CD14-positive monocyte (primary cell): ENCODE results near the gene INTS3. TPM values are rescaled to one million over a fixed set of nuclear protein-coding genes. Genes with fewer than 3 reads are reported as not detected.

Source experiments
- DNase-seq, 3 donors: peaks; one replicate each; pipeline ENCODE4 v3.0.0-alpha.2; 2011 to 2022
- H2AFZ ChIP-seq: 2 replicates; pipeline ENCODE4 v1.6.0; 2012; ENCODE audit warnings: mild to moderate bottlenecking, low read depth, low read length, inconsistent platforms; ENCODE audit not compliant: insufficient read depth, poor library complexity, severe bottlenecking
- H3K27ac ChIP-seq, 2 donors: 1 replicate in 1 of 2; 2 replicates in 1 of 2; pipeline ENCODE4 v1.5.1; 2012 to 2013; ENCODE audit warnings: low read length in 2 of 2, control low read depth in 1 of 2, inconsistent platforms in 1 of 2, low read depth in 1 of 2, mild to moderate bottlenecking in 1 of 2
- H3K27me3 ChIP-seq, 2 donors: one replicate each; pipeline versions ENCODE4 v1.6.0 to v1.6.1; 2011 to 2013; ENCODE audit warnings: low read length in 2 of 2; ENCODE audit not compliant: control insufficient read depth in 2 of 2, insufficient read depth in 2 of 2
- H3K36me3 ChIP-seq, 2 donors: replicated peaks in 1 of 2; 1 replicate in 1 of 2; 2 replicates in 1 of 2; pipeline versions ENCODE4 v1.5.1 to v1.6.1; 2012 to 2013; ENCODE audit warnings: low read length in 2 of 2, control low read depth in 1 of 2, inconsistent platforms in 1 of 2, mild to moderate bottlenecking in 1 of 2; ENCODE audit not compliant: insufficient read depth in 2 of 2, control insufficient read depth in 1 of 2
- H3K4me1 ChIP-seq, 2 donors: 1 replicate in 1 of 2; 2 replicates in 1 of 2; pipeline versions ENCODE4 v1.5.1 to v1.6.1; 2012 to 2013; ENCODE audit warnings: low read length in 2 of 2, control low read depth in 1 of 2, inconsistent platforms in 1 of 2, mild to moderate bottlenecking in 1 of 2, moderate library complexity in 1 of 2; ENCODE audit not compliant: insufficient read depth in 2 of 2, control insufficient read depth in 1 of 2
- H3K4me2 ChIP-seq: replicated peaks from 2 replicates; pipeline ENCODE3; 2012; ENCODE audit warnings: low read length, moderate library complexity, mild to moderate bottlenecking; ENCODE audit not compliant: poor library complexity, severe bottlenecking; ENCODE audit errors: extremely low read depth
- H3K4me3 ChIP-seq, 3 experiments: fragments of 200-600 bp in 1 of 3; sonication (generic) in 1 of 3; replicated peaks in 1 of 3; 1 replicate in 2 of 3; 2 replicates in 1 of 3; pipeline ENCODE4 v1.5.1; 2011 to 2013; ENCODE audit warnings: low read length in 3 of 3, mild to moderate bottlenecking in 3 of 3, control low read depth in 2 of 3, low read depth in 2 of 3, inconsistent platforms in 1 of 3, moderate library complexity in 1 of 3
- H3K79me2 ChIP-seq: 2 replicates; pipeline ENCODE4 v1.6.0; 2012; ENCODE audit warnings: mild to moderate bottlenecking, control low read depth, inconsistent platforms, low read length, moderate library complexity; ENCODE audit not compliant: insufficient read depth
- H3K9ac ChIP-seq: 2 replicates; pipeline ENCODE4 v1.6.0; 2017; ENCODE audit warnings: low read length, mild to moderate bottlenecking; ENCODE audit not compliant: insufficient read depth, poor library complexity, severe bottlenecking
- H3K9me3 ChIP-seq, 2 donors: replicated peaks in 1 of 2; 1 replicate in 1 of 2; 2 replicates in 1 of 2; pipeline versions ENCODE4 v1.5.1 to v1.6.1; 2012 to 2013; ENCODE audit warnings: low read length in 2 of 2, control low read depth in 1 of 2; ENCODE audit not compliant: control insufficient read depth in 1 of 2, insufficient read depth in 1 of 2
- H4K20me1 ChIP-seq: 2 replicates; pipeline ENCODE4 v1.6.0; 2012; ENCODE audit warnings: mild to moderate bottlenecking, low read length, control low read depth, moderate library complexity; ENCODE audit not compliant: insufficient read depth
- H3K27ac Mint-ChIP-seq, 7 donors: one replicate each; pipeline ENCODE4 v1.8.0; 2020; ENCODE audit warnings: mild to moderate bottlenecking in 7 of 7, mixed read lengths in 7 of 7, moderate library complexity in 6 of 7, inconsistent platforms in 2 of 7
- H3K27me3 Mint-ChIP-seq, 3 donors: one replicate each; pipeline ENCODE4 v1.8.0; 2021 to 2022; ENCODE audit warnings: low read depth in 3 of 3, mild to moderate bottlenecking in 3 of 3, mixed read lengths in 3 of 3, moderate library complexity in 3 of 3, inconsistent platforms in 1 of 3
- H3K36me3 Mint-ChIP-seq, 2 donors: one replicate each; pipeline ENCODE4 v1.8.0; 2020; ENCODE audit warnings: mixed read lengths in 2 of 2, inconsistent platforms in 1 of 2, mild to moderate bottlenecking in 1 of 2
- H3K4me1 Mint-ChIP-seq: one replicate; pipeline ENCODE4 v1.8.0; 2020; ENCODE audit warnings: mild to moderate bottlenecking, mixed read lengths
- H3K4me3 Mint-ChIP-seq, 2 donors: one replicate each; pipeline ENCODE4 v1.8.0; 2020; ENCODE audit warnings: mild to moderate bottlenecking in 2 of 2, mixed read lengths in 2 of 2, moderate library complexity in 1 of 2
- H3K9me3 Mint-ChIP-seq, 7 donors: one replicate each; pipeline ENCODE4 v1.8.0; 2020 to 2022; ENCODE audit warnings: mixed read lengths in 7 of 7, mild to moderate bottlenecking in 6 of 7, moderate library complexity in 6 of 7, inconsistent platforms in 2 of 7
- WGBS: methylation state at CpG from one replicate; pipeline ENCODE4 v1.1.5; 2013; ENCODE audit warnings: missing lambda C conversion rate; ENCODE audit not compliant: insufficient coverage; 5-methylcytosine and 5-hydroxymethylcytosine counted together
- intact Hi-C, 2 donors: fragments of 100-400 bp; cut with micrococcal nuclease; formaldehyde crosslinking; loops; one replicate each; pipeline versions ENCODE4 v1.15.0 to v1.15.1; 2023
- polyA plus RNA-seq, 3 donors: library from polyadenylated mRNA; depleted of rRNA in 1 of 3; unstranded in 2 of 3; stranded (reverse) in 1 of 3; fragments of 300-500 nt in 2 of 3; fragments of >200 nt in 1 of 3; fragmentation: Illumina TruSeq in 2 of 3; gene quantifications; 1 replicate in 2 of 3; 2 replicates in 1 of 3; pipeline ENCODE4 v1.2.3, GENCODE V29; 2012 to 2021
- TF ChIP-seq, protein P1 (sequence below): fragments of 200-600 bp; IDR thresholded peaks from one replicate; pipeline ENCODE4 v1.8.0; 2022; ENCODE audit warnings: antibody characterized with exemption, mild to moderate bottlenecking

Gene INTS3
- polyA plus RNA-seq, 3 donors: 9.2 to 76.9 (median 15.9) TPM

- Mint-ChIP-seq H3K27me3 (peaks cover 0 to 7% (median 3%) of the 10 kb centered on the region in 3 donors), H3K4me3 (no peak overlapping the region), H3K27ac (peak overlapping the region; percentile 92 to 100 (median 98)), H3K36me3 (peaks cover 62 to 63% of the 10 kb centered on the region in 2 donors), H3K4me1 (peaks cover 54% of the 10 kb centered on the region), H3K9me3 (no peaks in the 10 kb centered on the region)
- no peaks in the 10 kb centered on the region for H3K27me3 ChIP-seq
- intact Hi-C loops: loop anchor here in 1 of 2 donors (5.0 kb wide), 1 partner anchor 116 kb away; the partner anchor contains the start of gene GATAD2B
- H4K20me1 ChIP-seq: no peaks in the 10 kb centered on the region
- H3K4me1 ChIP-seq: peaks cover 50 to 54% of the 10 kb centered on the region in 2 donors
- peaks cover 26 to 37% of the 10 kb centered on the region in 2 donors for H3K36me3 ChIP-seq
- H3K27ac ChIP-seq: peak overlapping the region; percentile 92 to 96
- H3K9me3 ChIP-seq: no peaks in the 10 kb centered on the region
- TF ChIP-seq, protein P1, sequence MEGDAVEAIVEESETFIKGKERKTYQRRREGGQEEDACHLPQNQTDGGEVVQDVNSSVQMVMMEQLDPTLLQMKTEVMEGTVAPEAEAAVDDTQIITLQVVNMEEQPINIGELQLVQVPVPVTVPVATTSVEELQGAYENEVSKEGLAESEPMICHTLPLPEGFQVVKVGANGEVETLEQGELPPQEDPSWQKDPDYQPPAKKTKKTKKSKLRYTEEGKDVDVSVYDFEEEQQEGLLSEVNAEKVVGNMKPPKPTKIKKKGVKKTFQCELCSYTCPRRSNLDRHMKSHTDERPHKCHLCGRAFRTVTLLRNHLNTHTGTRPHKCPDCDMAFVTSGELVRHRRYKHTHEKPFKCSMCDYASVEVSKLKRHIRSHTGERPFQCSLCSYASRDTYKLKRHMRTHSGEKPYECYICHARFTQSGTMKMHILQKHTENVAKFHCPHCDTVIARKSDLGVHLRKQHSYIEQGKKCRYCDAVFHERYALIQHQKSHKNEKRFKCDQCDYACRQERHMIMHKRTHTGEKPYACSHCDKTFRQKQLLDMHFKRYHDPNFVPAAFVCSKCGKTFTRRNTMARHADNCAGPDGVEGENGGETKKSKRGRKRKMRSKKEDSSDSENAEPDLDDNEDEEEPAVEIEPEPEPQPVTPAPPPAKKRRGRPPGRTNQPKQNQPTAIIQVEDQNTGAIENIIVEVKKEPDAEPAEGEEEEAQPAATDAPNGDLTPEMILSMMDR: no peak
- 100% methylated on average over 1 of the region's 11 CpGs for WGBS
- H3K4me3 ChIP-seq: peak overlapping the region in 1 of 3 experiments; percentile 29
- H2AFZ ChIP-seq: peak overlapping the region; percentile 47
- peak; percentile 53 to 77 (median 62) for DNase-seq
- H3K4me2 ChIP-seq: peak overlapping the region; percentile 29
- H3K79me2 ChIP-seq: no peaks in the 10 kb centered on the region
- H3K9ac ChIP-seq: peak overlapping the region; percentile 47
Observed at GRCh38 chr1:153805886-153806719, 78.3 kb downstream of the INTS3 start.

DNA sequence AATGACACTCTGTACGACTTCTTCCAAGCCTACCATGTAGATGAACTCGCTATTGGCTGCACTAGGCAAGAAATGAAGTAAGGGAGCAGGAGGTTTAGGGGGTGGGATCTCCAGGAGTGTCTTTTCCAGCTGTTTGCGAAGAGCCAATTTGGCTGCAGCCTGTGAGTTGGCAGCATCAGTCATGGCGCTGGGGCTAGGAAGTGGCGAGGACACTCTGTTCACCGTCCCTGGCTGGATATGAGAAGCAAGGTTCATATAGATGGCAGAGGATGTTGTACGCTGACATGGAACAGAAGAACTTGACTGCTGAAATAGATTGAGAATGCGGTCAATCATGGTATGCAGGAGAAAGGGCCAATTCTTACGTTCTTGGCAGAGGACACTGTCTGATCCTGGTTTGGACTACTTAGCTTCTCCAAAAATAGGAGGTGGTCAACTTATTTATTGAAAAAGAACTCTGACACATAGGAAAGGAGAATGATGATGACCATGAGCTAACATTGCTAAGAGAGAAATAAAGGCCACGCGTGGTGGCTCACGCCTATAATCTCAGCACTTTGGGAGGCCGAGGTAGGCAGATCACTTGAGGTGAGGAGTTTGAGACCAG, 88.5 kb downstream of the INTS3 start:
- Mint-ChIP-seq H3K4me1 (peaks cover 2% of the 10 kb centered on the region), H3K27me3 (peaks cover 0 to 4% (median 2%) of the 10 kb centered on the region in 3 donors), H3K36me3 (peaks cover 61 to 83% of the 10 kb centered on the region in 2 donors), H3K4me3 (no peak overlapping the region), H3K27ac (peak overlapping the region in 1 of 7 donors; percentile 42), H3K9me3 (no peaks in the 10 kb centered on the region)
- Histone ChIP-seq H3K27ac (no peak overlapping the region), H3K4me3 (no peak overlapping the region), H3K36me3 (peaks cover 74 to 86% of the 10 kb centered on the region in 2 donors), H4K20me1 (no peaks in the 10 kb centered on the region), H3K9me3 (no peaks in the 10 kb centered on the region), H3K79me2 (no peaks in the 10 kb centered on the region), H3K9ac (no peak overlapping the region), H3K4me1 (no peaks in the 10 kb centered on the region), H2AFZ (no peak overlapping the region), H3K27me3 (no peaks in the 10 kb centered on the region), H3K4me2 (no peak overlapping the region)
- no peak for DNase-seq
- TF ChIP-seq, protein P1: no peak
- intact Hi-C loops: loop anchor here in 1 of 2 donors (10.0 kb wide), 1 partner anchor 58 kb away; no protein-coding TSS in a partner anchor
- WGBS: 98% methylated on average over 12 of the region's 13 CpGs
